NT2/D1 (cell line): ENCODE measurements around the gene DCAF12.

Experiments used
- DNase-seq: peaks from one replicate; pipeline ENCODE4 v3.0.0-alpha.2; 2011; ENCODE audit warnings: low read depth, low spot score
- H3K27me3 ChIP-seq: 2 replicates; pipeline ENCODE4 v1.6.0; 2011; ENCODE audit warnings: mild to moderate bottlenecking; ENCODE audit not compliant: insufficient read length, insufficient read depth
- H3K36me3 ChIP-seq: 2 replicates; pipeline ENCODE4 v1.6.1; 2011; ENCODE audit warnings: mild to moderate bottlenecking, low read length, mixed read lengths; ENCODE audit not compliant: insufficient read depth, insufficient read length
- H3K4me1 ChIP-seq: 2 replicates; pipeline ENCODE4 v1.5.1; 2011; ENCODE audit not compliant: insufficient read depth, insufficient read length
- H3K4me3 ChIP-seq: 2 replicates; pipeline ENCODE4 v1.5.1; 2011; ENCODE audit warnings: low read depth; ENCODE audit not compliant: insufficient read length
- H3K9ac ChIP-seq: 2 replicates; pipeline ENCODE4 v1.6.0; 2011; ENCODE audit warnings: low read depth; ENCODE audit not compliant: insufficient read length
- H3K9me3 ChIP-seq: 2 replicates; pipeline ENCODE4 v1.5.1; 2011; ENCODE audit warnings: mild to moderate bottlenecking, low read length; ENCODE audit not compliant: insufficient read depth
- SUZ12 ChIP-seq: IDR thresholded peaks from 2 replicates; pipeline ENCODE4 v1.6.1; 2011; ENCODE audit not compliant: insufficient read length, insufficient read depth; ENCODE audit errors: extremely low read depth
- YY1 ChIP-seq: IDR thresholded peaks from 2 replicates; pipeline ENCODE4 v1.6.1; 2011; ENCODE audit not compliant: insufficient read length, insufficient read depth
- ZNF274 ChIP-seq: IDR thresholded peaks from 2 replicates; pipeline ENCODE4 v1.6.1; 2011; ENCODE audit warnings: mild to moderate bottlenecking, low read depth, low read length

The DCAF12 gene

GRCh38 chr9:34102796-34103195, 23.7 kb downstream of the DCAF12 start:
- no peak for DNase-seq
- no peaks in the 10 kb centered on the region for H3K9me3 ChIP-seq
- H3K4me3 ChIP-seq, result no peak overlapping the region
- H3K9ac ChIP-seq, result no peak overlapping the region
- no peak for TF ChIP-seq ZNF274
- no peak for TF ChIP-seq YY1
- no peak for TF ChIP-seq SUZ12
- no peaks in the 10 kb centered on the region for H3K27me3 ChIP-seq
- H3K4me1 ChIP-seq, result no peaks in the 10 kb centered on the region
- H3K36me3 ChIP-seq, result peaks cover 80% of the 10 kb centered on the region

GRCh38 chr9:34098307-34098706, 28.2 kb downstream of the DCAF12 start:
- H3K9me3 ChIP-seq, result no peaks in the 10 kb centered on the region
- H3K4me1 ChIP-seq, result no peaks in the 10 kb centered on the region
- no peak overlapping the region for H3K9ac ChIP-seq
- H3K36me3 ChIP-seq, result peaks cover 71% of the 10 kb centered on the region
- no peak for TF ChIP-seq ZNF274
- no peak for TF ChIP-seq YY1
- no peak for TF ChIP-seq SUZ12
- DNase-seq, result no peak
- no peaks in the 10 kb centered on the region for H3K27me3 ChIP-seq
- no peak overlapping the region for H3K4me3 ChIP-seq

- TF ChIP-seq ZNF274 (no peak), SUZ12 (no peak), YY1 (no peak)
- H3K4me3 ChIP-seq, result no peak overlapping the region
Observed at GRCh38 chr9:34097865-34098264, 28.6 kb downstream of the DCAF12 start.

GRCh38 chr9:34096751-34097150, 29.7 kb downstream of the DCAF12 start:
- peaks cover 71% of the 10 kb centered on the region for H3K36me3 ChIP-seq
- no peaks in the 10 kb centered on the region for H3K27me3 ChIP-seq
- no peak overlapping the region for H3K4me3 ChIP-seq
- no peak overlapping the region for H3K9ac ChIP-seq
- DNase-seq, result no peak
- H3K9me3 ChIP-seq, result no peaks in the 10 kb centered on the region
- TF ChIP-seq SUZ12 (no peak), YY1 (no peak), ZNF274 (no peak)
- no peaks in the 10 kb centered on the region for H3K4me1 ChIP-seq

More at GRCh38 chr9:34097865-34098264, 28.6 kb downstream of the DCAF12 start:
- H3K4me1 ChIP-seq, result no peaks in the 10 kb centered on the region
- no peak for DNase-seq
- no peak overlapping the region for H3K9ac ChIP-seq
- peaks cover 71% of the 10 kb centered on the region for H3K36me3 ChIP-seq
- no peaks in the 10 kb centered on the region for H3K27me3 ChIP-seq
- no peaks in the 10 kb centered on the region for H3K9me3 ChIP-seq

GRCh38 chr9:34093578-34093977, 32.9 kb downstream of the DCAF12 start:
- DNase-seq, result no peak
- Histone ChIP-seq H3K9ac (no peak overlapping the region), H3K4me1 (peaks cover 2% of the 10 kb centered on the region), H3K27me3 (no peaks in the 10 kb centered on the region), H3K4me3 (no peak overlapping the region), H3K36me3 (peaks cover 79% of the 10 kb centered on the region), H3K9me3 (no peaks in the 10 kb centered on the region)
- TF ChIP-seq YY1 (no peak), ZNF274 (no peak), SUZ12 (no peak)

GRCh38 chr9:34089311-34089710, 37.2 kb downstream of the DCAF12 start:
- no peak overlapping the region for H3K9ac ChIP-seq
- TF ChIP-seq YY1 (no peak), SUZ12 (no peak), ZNF274 (no peak)
- H3K9me3 ChIP-seq, result no peaks in the 10 kb centered on the region
- H3K4me3 ChIP-seq, result no peak overlapping the region
- no peaks in the 10 kb centered on the region for H3K27me3 ChIP-seq
- H3K36me3 ChIP-seq, result peaks cover 78% of the 10 kb centered on the region
- DNase-seq, result no peak
- H3K4me1 ChIP-seq, result peaks cover 2% of the 10 kb centered on the region

- no peak for DNase-seq
- H3K4me3 ChIP-seq, result no peak overlapping the region
- H3K4me1 ChIP-seq, result peaks cover 2% of the 10 kb centered on the region
- H3K36me3 ChIP-seq, result peaks cover 63% of the 10 kb centered on the region
- H3K9ac ChIP-seq, result no peak overlapping the region
- H3K9me3 ChIP-seq, result no peaks in the 10 kb centered on the region
- TF ChIP-seq SUZ12 (no peak), ZNF274 (no peak), YY1 (no peak)
- no peaks in the 10 kb centered on the region for H3K27me3 ChIP-seq
Observed at GRCh38 chr9:34087370-34087769, 39.1 kb downstream of the DCAF12 start.
